ENCODE results near the gene CHST1. TPM values are rescaled to one million over a fixed set of nuclear protein-coding genes. Genes with fewer than 3 reads are reported as not detected.

Gene CHST1, protein sequence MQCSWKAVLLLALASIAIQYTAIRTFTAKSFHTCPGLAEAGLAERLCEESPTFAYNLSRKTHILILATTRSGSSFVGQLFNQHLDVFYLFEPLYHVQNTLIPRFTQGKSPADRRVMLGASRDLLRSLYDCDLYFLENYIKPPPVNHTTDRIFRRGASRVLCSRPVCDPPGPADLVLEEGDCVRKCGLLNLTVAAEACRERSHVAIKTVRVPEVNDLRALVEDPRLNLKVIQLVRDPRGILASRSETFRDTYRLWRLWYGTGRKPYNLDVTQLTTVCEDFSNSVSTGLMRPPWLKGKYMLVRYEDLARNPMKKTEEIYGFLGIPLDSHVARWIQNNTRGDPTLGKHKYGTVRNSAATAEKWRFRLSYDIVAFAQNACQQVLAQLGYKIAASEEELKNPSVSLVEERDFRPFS
- total RNA-seq: not detected in 2 replicates

- DNase-seq (no peak), ATAC-seq (ENCODE audit: low read depth) (no peak)
- TF ChIP-seq, protein P1, sequence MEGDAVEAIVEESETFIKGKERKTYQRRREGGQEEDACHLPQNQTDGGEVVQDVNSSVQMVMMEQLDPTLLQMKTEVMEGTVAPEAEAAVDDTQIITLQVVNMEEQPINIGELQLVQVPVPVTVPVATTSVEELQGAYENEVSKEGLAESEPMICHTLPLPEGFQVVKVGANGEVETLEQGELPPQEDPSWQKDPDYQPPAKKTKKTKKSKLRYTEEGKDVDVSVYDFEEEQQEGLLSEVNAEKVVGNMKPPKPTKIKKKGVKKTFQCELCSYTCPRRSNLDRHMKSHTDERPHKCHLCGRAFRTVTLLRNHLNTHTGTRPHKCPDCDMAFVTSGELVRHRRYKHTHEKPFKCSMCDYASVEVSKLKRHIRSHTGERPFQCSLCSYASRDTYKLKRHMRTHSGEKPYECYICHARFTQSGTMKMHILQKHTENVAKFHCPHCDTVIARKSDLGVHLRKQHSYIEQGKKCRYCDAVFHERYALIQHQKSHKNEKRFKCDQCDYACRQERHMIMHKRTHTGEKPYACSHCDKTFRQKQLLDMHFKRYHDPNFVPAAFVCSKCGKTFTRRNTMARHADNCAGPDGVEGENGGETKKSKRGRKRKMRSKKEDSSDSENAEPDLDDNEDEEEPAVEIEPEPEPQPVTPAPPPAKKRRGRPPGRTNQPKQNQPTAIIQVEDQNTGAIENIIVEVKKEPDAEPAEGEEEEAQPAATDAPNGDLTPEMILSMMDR (IDR thresholded peaks at IDR 0.05): no peak
- Mint-ChIP-seq H3K27me3 (peaks cover 54% of the 10 kb centered on the region), H3K9me3 (no peaks in the 10 kb centered on the region), H3K4me3 (peak within 1 kb of the TSS; percentile 68), H3K27ac (no peak within 1 kb of the TSS), H3K36me3 (ENCODE audit: low read depth) (no peaks in the 10 kb centered on the region), H3K4me1 (peaks cover 4% of the 10 kb centered on the region)
- POLR2A ChIA-PET: no interaction called here
- CTCF ChIA-PET: interaction anchor here (1.3 kb wide), 1 partner anchor 106 kb away, joined by 3 read pairs; no protein-coding TSS in a partner anchor
- intact Hi-C loops (cut with micrococcal nuclease): no loop called here
Measured at GRCh38 chr11:45665206-45665932, at the start of gene CHST1. TSS of gene CHST1 (minus strand) at chr11:45665622. CDS start at chr11:45650923, 14,699 bp downstream.

DNA sequence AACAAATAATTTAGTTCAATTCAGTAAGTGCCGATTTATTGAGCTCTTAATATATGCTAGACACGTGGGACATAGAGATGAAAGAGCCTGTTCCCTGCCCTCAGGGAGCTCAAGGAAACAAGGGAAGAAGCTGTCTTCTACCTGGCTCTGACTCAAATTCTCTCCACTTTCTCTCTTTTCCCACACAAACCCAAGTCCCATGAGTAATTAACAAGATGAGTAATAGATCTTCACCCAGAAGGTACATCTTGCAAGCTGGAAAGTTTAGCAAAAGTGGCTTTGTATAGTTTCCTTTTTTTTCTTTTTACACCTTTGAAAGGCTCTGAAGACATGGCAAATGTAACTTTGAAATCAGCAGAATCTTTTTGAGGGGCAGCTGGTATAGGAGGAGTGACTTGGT, 48.2 kb upstream of the CHST1 start:
- Mint-ChIP-seq H3K36me3 (ENCODE audit: low read depth) (no peaks in the 10 kb centered on the region), H3K4me3 (no peak overlapping the region), H3K9me3 (no peaks in the 10 kb centered on the region), H3K4me1 (no peaks in the 10 kb centered on the region), H3K27ac (no peak overlapping the region), H3K27me3 (peaks cover 20% of the 10 kb centered on the region)
- ChIA-PET POLR2A (no interaction called here), CTCF (no interaction called here)
- no peak for DNase-seq
- intact Hi-C loops (cut with micrococcal nuclease): no loop called here
- TF ChIP-seq, protein P1 (IDR thresholded peaks at IDR 0.05): no peak
- ATAC-seq (ENCODE audit: low read depth): no peak

DNA sequence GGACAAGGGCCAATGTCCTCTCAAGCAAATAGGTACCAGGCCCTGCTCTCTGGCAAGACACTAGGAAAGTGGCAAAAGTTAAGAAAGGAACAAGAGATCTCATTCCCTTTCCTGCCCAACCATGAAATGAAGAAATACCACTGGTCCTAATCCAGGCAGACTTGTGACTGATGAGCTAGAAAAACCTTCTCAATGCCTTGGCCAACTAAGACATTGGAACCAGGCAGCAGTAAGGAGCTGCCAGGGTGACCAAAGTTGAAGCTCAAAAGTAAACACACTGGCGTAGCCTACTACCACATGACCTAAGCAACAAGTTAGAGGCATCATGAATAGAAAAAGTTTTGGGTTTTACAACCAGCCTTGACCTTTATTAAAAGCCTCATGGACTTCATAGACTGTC, 45.1 kb upstream of the CHST1 start:
- Mint-ChIP-seq H3K9me3 (no peaks in the 10 kb centered on the region), H3K4me3 (no peak overlapping the region), H3K36me3 (ENCODE audit: low read depth) (no peaks in the 10 kb centered on the region), H3K27ac (no peak overlapping the region), H3K27me3 (peaks cover 31% of the 10 kb centered on the region), H3K4me1 (no peaks in the 10 kb centered on the region)
- POLR2A ChIA-PET: no interaction called here
- DNase-seq: no peak
- CTCF ChIA-PET: no interaction called here
- TF ChIP-seq, protein P1 (IDR thresholded peaks at IDR 0.05): no peak
- intact Hi-C loops (cut with micrococcal nuclease): no loop called here
- ATAC-seq (ENCODE audit: low read depth): no peak

DNA sequence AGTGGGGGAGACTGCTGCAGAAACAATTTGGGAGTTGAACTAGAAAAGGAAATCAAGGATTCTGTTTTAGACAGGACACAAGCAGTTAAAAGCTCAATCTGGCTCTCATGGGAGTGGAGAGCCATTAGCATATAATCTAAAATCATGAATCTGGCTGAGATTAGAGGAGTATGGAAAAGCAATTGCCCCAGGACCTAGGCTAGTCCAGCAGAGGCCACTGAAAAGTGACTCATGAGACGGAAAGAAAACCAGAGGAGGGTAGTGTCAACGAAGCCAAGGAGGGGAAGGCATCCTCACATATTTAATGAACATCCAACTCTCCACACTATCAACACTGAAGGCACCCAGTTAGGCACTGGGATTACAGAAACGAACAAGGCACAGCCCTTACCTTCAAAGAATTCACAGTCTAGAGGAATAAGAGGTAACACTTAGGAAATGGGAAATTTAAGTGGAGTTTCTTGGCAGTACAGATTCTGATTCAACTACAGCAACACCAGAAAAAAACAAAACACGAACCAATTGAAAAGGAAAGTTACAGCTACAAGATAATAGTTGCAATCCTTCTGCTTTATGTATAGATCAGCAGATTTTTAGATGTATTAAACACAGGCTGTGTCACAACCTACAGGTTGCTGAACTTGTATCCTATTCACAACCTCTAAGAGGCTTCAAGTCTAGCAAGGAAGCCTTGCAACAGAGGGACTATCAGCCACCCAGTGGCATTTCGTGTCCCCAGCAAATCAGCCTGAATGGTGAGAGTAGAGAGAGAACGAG, 43.7 kb upstream of the CHST1 start:
- Mint-ChIP-seq H3K4me1 (no peaks in the 10 kb centered on the region), H3K4me3 (no peak overlapping the region), H3K27ac (no peak overlapping the region), H3K9me3 (no peaks in the 10 kb centered on the region), H3K36me3 (ENCODE audit: low read depth) (no peaks in the 10 kb centered on the region), H3K27me3 (peaks cover 29% of the 10 kb centered on the region)
- TF ChIP-seq, protein P1 (IDR thresholded peaks at IDR 0.05): no peak
- no peak for ATAC-seq (ENCODE audit: low read depth)
- DNase-seq: no peak
- intact Hi-C loops (cut with micrococcal nuclease): no loop called here
- ChIA-PET CTCF (no interaction called here), POLR2A (no interaction called here)

DNA sequence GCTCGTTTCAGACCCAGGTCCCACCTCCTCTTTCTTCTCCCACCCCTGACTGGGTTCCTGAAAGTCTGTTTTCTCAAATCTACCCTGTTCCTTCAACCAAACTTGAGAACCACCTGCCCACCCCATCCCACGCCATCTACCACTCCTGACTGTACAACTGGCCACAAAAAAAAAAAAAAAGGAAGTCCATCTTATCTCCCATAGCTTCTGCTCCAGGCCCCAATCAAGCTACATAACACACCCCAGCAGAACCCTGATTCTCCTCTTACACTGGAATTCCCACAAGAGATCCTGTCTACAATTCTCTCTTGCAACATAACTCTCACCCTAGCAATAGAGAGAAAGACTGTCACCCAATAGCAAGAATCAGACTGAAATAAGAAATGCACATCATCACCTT, 39.2 kb upstream of the CHST1 start:
- Mint-ChIP-seq H3K9me3 (no peaks in the 10 kb centered on the region), H3K27me3 (peaks cover 38% of the 10 kb centered on the region), H3K27ac (no peak overlapping the region), H3K4me3 (no peak overlapping the region), H3K4me1 (no peaks in the 10 kb centered on the region), H3K36me3 (ENCODE audit: low read depth) (no peaks in the 10 kb centered on the region)
- ATAC-seq (ENCODE audit: low read depth) (no peak), DNase-seq (no peak)
- POLR2A ChIA-PET: no interaction called here
- intact Hi-C loops (cut with micrococcal nuclease): no loop called here
- CTCF ChIA-PET: no interaction called here
- TF ChIP-seq, protein P1 (IDR thresholded peaks at IDR 0.05): no peak
